H4 (cell line): Measurements from ENCODE around the gene PITPNM3. TPM values are rescaled to one million over a fixed set of nuclear protein-coding genes. Genes with fewer than 3 reads are reported as not detected.

Experiments used
- DNase-seq: peaks from one replicate; pipeline ENCODE4 v3.0.0-alpha.2; 2015; ENCODE audit warnings: low spot score
- total RNA-seq: library from RNA; depleted of rRNA; stranded (reverse); fragments of >200 nt; shearing (Covaris generic); gene quantifications from 2 replicates; pipeline ENCODE4 v1.2.3, GENCODE V29; 2014

Gene PITPNM3
- total RNA-seq, 1 experiment from 2014 or later, result 0.15 TPM

DNA sequence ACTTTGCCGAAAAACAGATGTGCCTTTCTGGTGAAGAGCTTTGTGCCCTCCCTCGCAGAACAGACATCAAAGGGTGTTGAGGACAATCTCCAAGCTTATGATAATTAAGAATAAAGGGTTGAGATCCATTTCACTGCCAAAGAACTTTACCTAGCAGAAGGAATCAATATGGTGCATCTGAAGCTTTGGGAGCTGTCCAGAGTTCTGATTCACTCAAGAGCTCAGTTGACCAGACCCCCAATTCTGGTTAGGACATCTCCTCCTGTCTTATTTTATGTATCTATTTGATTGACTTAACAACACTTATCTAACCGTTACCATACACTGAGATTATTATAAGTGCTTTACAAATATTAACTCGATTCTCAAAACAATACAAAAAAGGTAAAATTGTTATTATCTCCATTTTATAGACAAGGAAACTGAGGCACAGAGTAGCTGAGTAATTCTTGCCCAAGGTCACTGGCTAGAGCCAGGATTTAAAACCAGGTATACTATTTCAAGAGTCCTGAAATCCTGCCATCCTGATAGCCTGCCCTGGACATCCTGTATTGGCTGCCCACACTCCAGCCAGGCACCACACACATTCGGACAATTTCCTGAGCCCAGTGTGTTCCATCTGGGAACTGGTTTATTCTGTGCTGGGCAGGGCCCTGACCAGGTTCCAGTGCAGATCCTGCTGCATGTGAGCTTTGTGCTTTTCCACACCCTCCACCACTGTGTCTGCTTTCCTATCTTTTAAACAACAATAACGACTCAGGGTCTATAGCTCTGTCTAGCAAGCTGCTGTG, 29.8 kb downstream of the PITPNM3 start:
- DNase-seq, result no peak

DNA sequence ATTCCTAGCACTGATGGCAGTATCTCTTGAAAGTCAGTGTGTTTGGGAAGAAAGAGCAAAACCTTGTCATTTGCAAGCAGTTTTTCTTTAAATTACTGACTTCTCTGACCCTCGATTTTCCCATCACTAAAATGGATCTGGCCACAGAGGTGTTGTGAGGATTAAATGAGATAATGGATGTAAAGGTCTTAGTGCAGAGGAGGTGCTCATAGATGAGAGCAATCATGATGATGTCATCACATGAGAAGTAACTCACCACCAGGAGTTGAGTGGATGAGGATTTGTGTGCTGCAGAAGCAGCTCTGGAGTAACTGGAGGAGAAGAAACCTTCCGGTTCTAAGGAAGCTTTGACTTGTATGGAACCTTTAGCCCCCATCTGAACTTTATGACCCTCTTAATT, 30.6 kb downstream of the PITPNM3 start:
- no peak for DNase-seq

DNA sequence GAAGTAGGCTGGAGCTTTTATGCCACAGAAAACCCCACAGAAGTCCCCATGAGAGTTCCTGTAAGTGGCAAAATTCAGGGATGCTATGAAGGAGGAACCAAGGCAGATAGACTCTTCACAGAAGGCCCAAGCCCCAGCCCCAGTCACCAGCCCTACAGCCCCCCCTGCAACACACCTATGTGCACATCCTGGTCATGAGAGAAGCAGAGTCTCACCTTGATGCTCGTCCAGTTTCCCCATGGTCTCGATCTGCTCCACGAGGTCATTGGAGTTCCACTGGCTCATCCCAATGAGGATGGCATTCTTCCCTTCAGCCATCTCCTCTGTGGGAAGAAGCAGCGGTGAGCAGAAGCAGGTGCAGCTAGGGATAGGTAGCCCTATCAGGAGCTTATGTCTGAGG, 31.2 kb downstream of the PITPNM3 start:
- DNase-seq, result no peak

- no peak for DNase-seq
Observed at GRCh38 chr17:6524520-6524919, 31.8 kb downstream of the PITPNM3 start.

GRCh38 chr17:6523809-6524355, 32.5 kb downstream of the PITPNM3 start:
- no peak for DNase-seq

DNA sequence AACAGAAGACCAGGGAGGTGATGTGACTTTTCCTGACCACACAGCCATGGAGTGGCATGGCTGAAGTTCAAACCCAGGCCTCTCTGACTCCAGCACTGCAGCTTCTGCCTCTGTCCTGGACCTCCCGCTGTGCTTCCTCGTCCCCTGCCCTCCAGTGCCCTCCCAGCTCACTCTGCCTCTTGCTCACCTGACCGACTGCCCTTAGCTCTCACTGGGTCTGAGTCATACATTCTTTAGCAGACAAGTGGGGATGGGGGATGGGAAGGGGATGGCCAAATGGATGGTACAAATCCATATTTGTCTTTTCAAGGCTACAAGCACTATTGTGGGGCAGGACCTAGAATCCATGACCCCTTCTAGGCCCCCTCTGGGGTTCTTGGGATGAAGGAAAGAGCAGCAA, 33.0 kb downstream of the PITPNM3 start:
- DNase-seq, result peak; percentile 24

GRCh38 chr17:6521586-6521985, 34.8 kb downstream of the PITPNM3 start:
- DNase-seq, result no peak

GRCh38 chr17:6517062-6517461, 39.3 kb downstream of the PITPNM3 start:
- DNase-seq, result no peak

DNA sequence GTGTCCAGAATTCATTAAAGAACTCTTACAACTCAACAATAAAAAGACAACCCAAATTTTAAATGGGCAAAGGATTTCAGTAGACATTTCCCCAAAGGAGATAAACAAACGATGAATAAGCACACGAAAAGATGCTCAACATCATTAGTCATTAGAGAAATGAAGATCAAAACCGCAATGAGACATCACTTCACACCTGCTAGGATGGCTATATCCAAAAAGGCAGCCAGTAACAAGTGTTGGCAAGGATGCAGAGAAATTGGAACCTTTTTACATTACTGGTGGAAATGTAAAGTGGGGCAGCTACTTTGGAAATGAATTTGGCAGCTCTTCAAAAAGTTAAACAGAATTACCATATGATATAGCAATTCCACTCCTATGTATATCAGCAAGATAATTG, 42.0 kb downstream of the PITPNM3 start:
- DNase-seq, result no peak

DNA sequence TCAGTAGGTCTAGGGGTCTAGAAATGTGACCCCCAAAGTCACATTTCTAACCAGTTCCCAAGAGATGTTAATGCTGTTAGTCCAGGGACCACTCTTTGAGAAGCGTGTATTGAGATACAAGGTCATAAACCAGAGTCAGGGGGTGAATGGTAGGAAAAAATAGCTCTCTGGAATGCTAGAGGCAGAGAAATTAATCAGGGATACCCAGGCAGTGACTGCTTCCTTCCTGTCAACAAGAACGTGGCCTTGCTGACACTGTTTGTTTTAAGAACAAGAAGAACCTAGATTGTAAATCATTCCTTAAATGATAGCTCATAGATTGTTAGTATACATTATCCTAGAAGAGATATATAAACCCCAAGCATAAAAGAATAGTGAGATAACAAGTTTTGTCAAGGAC, 43.8 kb downstream of the PITPNM3 start:
- DNase-seq, result no peak

GRCh38 chr17:6510321-6510977, 45.9 kb downstream of the PITPNM3 start:
- DNase-seq, result no peak

GRCh38 chr17:6509921-6510320, 46.4 kb downstream of the PITPNM3 start:
- DNase-seq, result no peak

- no peak for DNase-seq
Observed at GRCh38 chr17:6509031-6509771, 47.2 kb downstream of the PITPNM3 start.

DNA sequence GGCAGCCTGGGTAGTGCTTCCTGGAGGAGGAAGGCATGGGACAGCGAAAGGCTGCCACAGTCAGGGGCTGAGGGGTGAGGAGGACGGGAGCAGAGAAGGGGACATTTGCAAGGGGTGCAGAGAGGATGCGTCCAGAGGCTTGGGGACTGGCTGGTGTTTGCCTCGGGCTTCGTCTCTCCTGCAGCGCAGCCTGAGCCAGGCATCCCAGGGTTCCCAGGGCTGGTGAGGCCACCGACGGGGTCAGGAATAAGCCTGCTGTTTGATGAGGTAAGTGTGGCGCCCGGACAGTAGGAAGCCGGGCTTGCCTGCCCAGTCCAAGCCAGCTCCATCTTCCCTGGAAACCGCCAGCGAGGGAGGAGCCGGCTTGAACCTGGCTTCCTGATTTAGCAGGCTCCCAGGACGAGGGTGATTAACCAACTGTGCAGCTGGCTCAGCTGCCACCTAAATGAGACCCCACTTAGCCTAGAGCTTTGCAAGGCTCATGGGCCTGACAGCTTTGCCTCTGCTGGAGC, 47.8 kb downstream of the PITPNM3 start:
- DNase-seq, result no peak

GRCh38 chr17:6508016-6508415, 48.3 kb downstream of the PITPNM3 start:
- DNase-seq, result no peak

- peak; percentile 75 for DNase-seq
Observed at GRCh38 chr17:6507535-6507934, 48.8 kb downstream of the PITPNM3 start.

DNA sequence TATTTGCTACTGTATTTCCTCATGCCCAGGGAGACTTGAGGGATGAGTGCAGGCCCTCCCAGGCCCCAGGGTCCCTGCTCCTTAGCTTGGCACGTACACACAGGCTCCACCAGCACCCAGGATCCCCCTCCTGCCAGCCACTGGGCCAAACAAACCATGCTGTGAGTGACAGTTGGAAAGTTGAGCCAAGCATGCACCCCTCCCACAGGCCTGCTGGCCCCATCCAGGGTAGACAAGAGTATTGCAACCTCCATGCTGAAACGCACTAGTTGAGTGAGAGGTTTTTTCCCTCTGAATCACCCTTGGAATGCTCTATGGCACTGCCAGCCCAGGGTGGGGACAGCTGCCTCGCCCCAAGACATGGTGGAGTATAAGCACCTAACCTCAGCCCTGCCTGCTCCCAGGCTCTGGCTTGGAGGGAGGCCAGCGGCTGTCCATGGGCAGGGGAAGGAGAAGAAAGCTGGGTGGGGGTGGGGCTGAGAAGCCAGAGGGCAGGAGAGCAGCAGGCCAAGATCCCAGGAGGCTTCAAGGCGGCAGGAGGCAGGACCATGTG, 49.6 kb downstream of the PITPNM3 start:
- DNase-seq, result peak; percentile 82

DNA sequence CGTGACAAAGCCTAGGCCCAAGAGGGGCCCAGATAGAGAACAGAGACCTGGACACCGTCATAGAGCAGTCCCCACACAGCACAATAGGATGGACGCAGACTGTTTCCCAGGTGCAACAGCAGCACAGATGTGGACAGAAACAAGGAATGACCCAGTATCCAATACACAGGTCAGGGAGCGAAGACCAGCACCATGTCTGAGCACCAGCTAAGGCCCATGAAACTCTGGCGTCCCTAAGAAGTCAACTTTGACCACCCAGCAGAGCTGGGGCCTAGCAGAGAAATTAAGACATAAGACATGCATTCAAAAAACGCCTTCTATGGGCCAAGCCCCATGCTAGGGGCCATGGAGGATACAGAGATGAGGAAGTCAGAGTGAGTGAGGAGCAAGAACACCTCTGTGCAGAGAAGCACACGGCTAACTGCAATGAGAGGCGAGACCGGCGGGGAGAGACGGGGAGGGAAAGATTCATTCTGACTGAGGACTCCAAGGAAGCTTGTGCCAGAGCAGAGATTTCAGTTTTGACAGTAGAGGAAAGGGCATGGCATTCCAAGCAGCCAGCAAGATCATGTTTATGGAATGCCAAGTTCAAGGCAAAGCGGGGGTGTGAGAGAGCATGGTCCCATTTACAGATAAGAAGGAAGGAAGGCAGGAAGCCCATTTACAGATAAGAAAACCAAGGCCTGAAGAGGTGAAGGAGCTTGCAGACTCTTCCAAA, 50.8 kb downstream of the PITPNM3 start:
- DNase-seq, result no peak

DNA sequence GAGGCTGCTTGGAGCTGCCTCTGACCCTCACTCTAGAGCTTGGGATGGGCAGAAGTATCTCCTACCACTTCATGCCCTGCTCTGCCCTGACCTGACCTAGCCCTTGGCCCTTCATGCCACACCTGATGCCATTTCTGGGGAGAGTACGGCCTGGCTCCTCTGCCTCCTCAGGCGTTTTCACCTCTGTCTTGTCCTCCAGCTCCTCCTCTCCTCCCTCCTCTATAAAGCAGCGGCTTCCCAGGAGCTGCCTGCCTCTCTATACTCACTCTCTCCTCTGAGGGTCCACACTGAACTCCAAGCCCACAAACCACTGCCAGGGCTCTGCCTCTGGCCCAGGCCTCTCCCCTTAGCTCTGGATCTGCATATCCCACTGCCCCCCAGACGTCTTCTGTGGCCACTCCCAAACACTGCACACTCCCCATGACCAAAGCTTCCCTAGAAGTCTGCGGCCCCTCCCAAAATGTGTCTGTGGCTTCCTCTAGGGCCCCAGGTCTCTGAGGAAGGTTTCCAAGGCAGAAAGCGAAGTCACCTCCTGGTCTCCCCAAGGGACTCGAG, 52.6 kb downstream of the PITPNM3 start:
- DNase-seq, result no peak

DNA sequence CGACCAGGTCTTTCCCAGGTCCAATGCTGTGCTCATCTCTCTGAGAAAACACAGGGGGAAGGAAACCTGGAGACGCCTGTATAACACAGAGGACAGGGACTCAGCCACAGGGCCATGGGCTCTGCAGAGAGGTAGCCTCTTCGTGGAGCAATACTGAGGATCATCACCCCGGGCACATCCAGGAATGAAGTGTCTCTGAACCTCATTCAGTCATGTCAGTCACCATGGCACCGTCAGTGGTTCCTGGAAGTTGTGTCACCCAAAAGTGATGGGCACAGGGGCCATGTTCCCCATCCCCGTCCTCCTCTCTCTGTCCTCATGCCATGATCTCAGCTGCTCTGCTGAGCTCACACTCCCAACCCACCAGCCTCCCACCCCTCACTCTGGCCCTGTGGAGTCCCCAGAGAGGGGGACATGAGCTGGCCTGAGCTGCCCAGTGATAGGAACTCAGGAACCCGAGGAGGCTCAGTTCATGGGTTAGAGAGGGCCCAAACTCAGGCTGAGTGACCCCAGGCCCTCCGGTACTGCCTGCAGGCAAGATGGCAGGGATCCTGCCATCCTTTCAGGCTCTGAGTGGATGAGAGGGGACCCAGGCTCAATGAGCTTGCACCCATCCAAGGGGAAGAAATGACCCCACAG, 53.4 kb downstream of the PITPNM3 start:
- DNase-seq, result no peak
